ENCODE data around the gene CNGA4.

DNA sequence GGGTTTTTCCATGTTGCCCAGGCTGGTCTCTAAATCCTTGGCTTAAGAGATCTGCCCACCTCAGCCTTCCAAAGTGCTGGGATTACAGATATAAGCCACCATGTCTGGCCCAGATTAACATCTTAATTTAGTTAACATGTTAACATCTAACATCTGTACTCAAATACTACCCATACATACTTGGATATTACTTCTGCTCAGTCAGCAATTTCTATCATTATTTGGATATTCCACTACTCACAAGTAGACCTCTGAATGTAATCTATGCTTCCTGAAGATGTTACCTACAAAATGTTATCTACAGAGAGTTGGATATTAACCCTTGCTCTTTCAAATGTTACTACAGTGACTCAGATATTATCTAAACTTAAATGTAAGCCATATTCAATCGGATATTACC is 24.8 kb downstream of the CNGA4 start:
- TF ChIP-seq POLR2AphosphoS5 (IDR thresholded peaks at IDR 0.05) (no peak), CTCF (IDR thresholded peaks at IDR 0.05) (no peak)

All from transverse colon (tissue), 4 donors.